ENCODE data around the gene CCR5AS.

Gene CCR5AS

GRCh38 chr3:46375814-46376213, 31.1 kb downstream of the CCR5AS start:
- H3K4me3 Mint-ChIP-seq (ENCODE audit: unreplicated experiment), result no peak overlapping the region
- H3K27me3 Mint-ChIP-seq (ENCODE audit: unreplicated experiment), result peaks cover 53% of the 10 kb centered on the region
- peaks cover 5% of the 10 kb centered on the region for H3K4me1 Mint-ChIP-seq (ENCODE audit: unreplicated experiment)
- no peak overlapping the region for H3K27ac Mint-ChIP-seq (ENCODE audit: unreplicated experiment)
- no peak for TF ChIP-seq CTCF (IDR thresholded peaks at IDR 0.05)
- DNase-seq (ENCODE audit: extremely low spot score, unreplicated experiment), result no peak
- H3K36me3 Mint-ChIP-seq (ENCODE audit: unreplicated experiment), result no peaks in the 10 kb centered on the region
- no peaks in the 10 kb centered on the region for H3K9me3 Mint-ChIP-seq (ENCODE audit: unreplicated experiment)

- Mint-ChIP-seq H3K4me3 (ENCODE audit: unreplicated experiment) (no peak overlapping the region), H3K4me1 (ENCODE audit: unreplicated experiment) (no peaks in the 10 kb centered on the region), H3K27ac (ENCODE audit: unreplicated experiment) (no peak overlapping the region), H3K36me3 (ENCODE audit: unreplicated experiment) (no peaks in the 10 kb centered on the region), H3K9me3 (ENCODE audit: unreplicated experiment) (no peaks in the 10 kb centered on the region), H3K27me3 (ENCODE audit: unreplicated experiment) (peaks cover 57% of the 10 kb centered on the region)
- no peak for DNase-seq (ENCODE audit: extremely low spot score, unreplicated experiment)
- TF ChIP-seq CTCF (IDR thresholded peaks at IDR 0.05), result no peak
Observed at GRCh38 chr3:46375218-46375617, 31.6 kb downstream of the CCR5AS start.

GRCh38 chr3:46374755-46375154, 32.1 kb downstream of the CCR5AS start:
- H3K4me3 Mint-ChIP-seq (ENCODE audit: unreplicated experiment), result no peak overlapping the region
- no peaks in the 10 kb centered on the region for H3K4me1 Mint-ChIP-seq (ENCODE audit: unreplicated experiment)
- H3K27ac Mint-ChIP-seq (ENCODE audit: unreplicated experiment), result no peak overlapping the region
- no peaks in the 10 kb centered on the region for H3K36me3 Mint-ChIP-seq (ENCODE audit: unreplicated experiment)
- no peak for DNase-seq (ENCODE audit: extremely low spot score, unreplicated experiment)
- peaks cover 61% of the 10 kb centered on the region for H3K27me3 Mint-ChIP-seq (ENCODE audit: unreplicated experiment)
- H3K9me3 Mint-ChIP-seq (ENCODE audit: unreplicated experiment), result no peaks in the 10 kb centered on the region
- TF ChIP-seq CTCF (IDR thresholded peaks at IDR 0.05), result no peak

- Mint-ChIP-seq H3K4me1 (ENCODE audit: unreplicated experiment) (no peaks in the 10 kb centered on the region), H3K27me3 (ENCODE audit: unreplicated experiment) (peaks cover 75% of the 10 kb centered on the region), H3K27ac (ENCODE audit: unreplicated experiment) (no peak overlapping the region), H3K4me3 (ENCODE audit: unreplicated experiment) (no peak overlapping the region), H3K9me3 (ENCODE audit: unreplicated experiment) (no peaks in the 10 kb centered on the region), H3K36me3 (ENCODE audit: unreplicated experiment) (no peaks in the 10 kb centered on the region)
- DNase-seq (ENCODE audit: extremely low spot score, unreplicated experiment), result no peak
- TF ChIP-seq CTCF (IDR thresholded peaks at IDR 0.05), result peak; percentile 30
Observed at GRCh38 chr3:46372492-46373359, 34.1 kb downstream of the CCR5AS start.

- no peak for DNase-seq (ENCODE audit: extremely low spot score, unreplicated experiment)
- no peaks in the 10 kb centered on the region for H3K36me3 Mint-ChIP-seq (ENCODE audit: unreplicated experiment)
- H3K9me3 Mint-ChIP-seq (ENCODE audit: unreplicated experiment), result no peaks in the 10 kb centered on the region
- H3K4me1 Mint-ChIP-seq (ENCODE audit: unreplicated experiment), result no peaks in the 10 kb centered on the region
- H3K27me3 Mint-ChIP-seq (ENCODE audit: unreplicated experiment), result peaks cover 74% of the 10 kb centered on the region
- TF ChIP-seq CTCF (IDR thresholded peaks at IDR 0.05), result no peak
- no peak overlapping the region for H3K27ac Mint-ChIP-seq (ENCODE audit: unreplicated experiment)
- H3K4me3 Mint-ChIP-seq (ENCODE audit: unreplicated experiment), result no peak overlapping the region
Observed at GRCh38 chr3:46371519-46372340, 35.1 kb downstream of the CCR5AS start.

All from osteocyte (in vitro differentiated cells).